ENCODE data around the gene IGDCC3.

- TF ChIP-seq POLR2AphosphoS5 (IDR thresholded peaks at IDR 0.05; ENCODE audit: borderline replicate concordance, low read depth, low read length) (no peak), EZH2 (IDR thresholded peaks at IDR 0.05) (no peak), FOXP2 (optimal IDR thresholded peaks at IDR 0.05; ENCODE audit: control extremely low read depth, extremely low read length, insufficient read depth) (no peak)
Observed at GRCh38 chr15:65388306-65389080, 10.7 kb upstream of the IGDCC3 start.

Measured in SK-N-MC (cell line).